GM12878 (cell line): ENCODE measurements around the gene FMN2. TPM values are rescaled to one million over a fixed set of nuclear protein-coding genes. Genes with fewer than 3 reads are reported as not detected.

ENCODE experiments used
- ATAC-seq: fragments of 200-7000 bp; cut with Tn5 transposase; 3 replicates; pipeline ENCODE4 v1.9.1; 2020; ENCODE audit warnings: mild to moderate bottlenecking, moderate library complexity
- BruUV-seq: library from RNA; stranded (reverse); fragments of 400-500 nt; replicated peaks from 2 replicates; lab custom pipeline; 2021; lab: Mats Ljungman, UMichigan
- CTCF ChIA-PET: fragments of 300-600 bp; sonication (Branson Sonifier 250); formaldehyde crosslinking; extraction: SDS; loops from one replicate; lab custom pipeline; 2021; ENCODE audit warnings: inconsistent platforms; lab: Yijun Ruan, JAX
- POLR2A ChIA-PET: fragments of 350-600 bp; formaldehyde crosslinking; extraction: SDS; loops from one replicate; lab custom pipeline; 2021; ENCODE audit warnings: inconsistent platforms; lab: Charles Lee
- RAD21 ChIA-PET: fragments of 300-600 bp; sonication (Branson Sonifier 250); formaldehyde crosslinking; loops from one replicate; lab custom pipeline; 2023; ENCODE audit warnings: antibody characterized with exemption; ENCODE audit not compliant: unreplicated experiment; lab: Charles Lee
- SMC1A ChIA-PET: fragments of 300-600 bp; sonication (Branson Sonifier 250); formaldehyde crosslinking; loops from one replicate; lab custom pipeline; 2023; ENCODE audit not compliant: unreplicated experiment, uncharacterized antibody; lab: Charles Lee
- DNase-seq: peaks from one replicate; pipeline ENCODE4 v3.0.0-alpha.2; 2011; ENCODE audit warnings: low read depth, low spot score
- FAIRE-seq: peaks from 3 replicates; lab custom pipeline; 2011; peaks lifted over from hg19 to GRCh38; lab: Jason Lieb, UNC
- H2AFZ ChIP-seq: 2 replicates; pipeline ENCODE4 v1.6.0; 2011; ENCODE audit warnings: low read depth, low read length, control low read depth; ENCODE audit not compliant: control insufficient read depth
- H3K27ac ChIP-seq: 2 replicates; pipeline ENCODE4 v1.5.1; 2011; ENCODE audit warnings: control low read depth; ENCODE audit not compliant: control insufficient read depth, insufficient read depth
- H3K27me3 ChIP-seq, 2 experiments: replicated peaks in 1 of 2; 2 replicates each; pipeline versions ENCODE4 v1.6.0 to v1.6.1; 2011; ENCODE audit warnings: low read length in 1 of 2; ENCODE audit not compliant: control insufficient read depth in 2 of 2, insufficient read depth in 2 of 2
- H3K36me3 ChIP-seq, 2 experiments: 2 replicates each; pipeline ENCODE4 v1.5.1; 2011; ENCODE audit warnings: low read length in 1 of 2; ENCODE audit not compliant: control insufficient read depth in 2 of 2, insufficient read depth in 2 of 2
- H3K4me1 ChIP-seq: 2 replicates; pipeline ENCODE4 v1.6.1; 2011; ENCODE audit warnings: mild to moderate bottlenecking, low read length, moderate library complexity, mixed read lengths; ENCODE audit not compliant: control insufficient read depth, insufficient read depth
- H3K4me2 ChIP-seq: 2 replicates; pipeline ENCODE4 v1.6.0; 2011; ENCODE audit warnings: control low read depth; ENCODE audit not compliant: control insufficient read depth, insufficient read depth
- H3K4me3 ChIP-seq: fragments of 200-600 bp; sonication (generic); 2 replicates; pipeline ENCODE4 v1.5.1; 2016
- H3K79me2 ChIP-seq: 2 replicates; pipeline ENCODE4 v1.6.0; 2011; ENCODE audit warnings: low read length; ENCODE audit not compliant: control insufficient read depth, insufficient read depth
- H3K9ac ChIP-seq: 2 replicates; pipeline ENCODE4 v1.8.0; 2011; ENCODE audit warnings: low read length, control low read depth, mixed read lengths; ENCODE audit not compliant: control insufficient read depth, insufficient read depth
- H3K9me3 ChIP-seq: replicated peaks from 3 replicates; pipeline ENCODE4 v1.5.1; 2011; ENCODE audit warnings: mild to moderate bottlenecking, low read length; ENCODE audit not compliant: control insufficient read depth, insufficient read depth
- H4K20me1 ChIP-seq: 2 replicates; pipeline ENCODE4 v1.6.0; 2011; ENCODE audit not compliant: control insufficient read depth, insufficient read depth
- CHD1 ChIP-seq: IDR thresholded peaks from 2 replicates; pipeline ENCODE4 v1.6.1; 2012; ENCODE audit warnings: low read depth, low read length, improper control_type of control experiment
- CREM ChIP-seq: IDR thresholded peaks from 2 replicates; pipeline ENCODE4 v1.6.1; 2014; ENCODE audit warnings: antibody characterized with exemption, low read depth
- E2F4 ChIP-seq: IDR thresholded peaks from 2 replicates; pipeline ENCODE4 v1.6.1; 2012; ENCODE audit warnings: low read depth, low read length, improper control_type of control experiment
- JUND ChIP-seq: IDR thresholded peaks from 2 replicates; pipeline ENCODE4 v1.6.1; 2012; ENCODE audit warnings: low read depth, mild to moderate bottlenecking, low read length, improper control_type of control experiment, moderate library complexity
- KLF5 ChIP-seq: fragments of 450-650 bp; IDR thresholded peaks from 2 replicates; pipeline ENCODE4 v1.6.1; 2014; ENCODE audit warnings: mild to moderate bottlenecking; ENCODE audit not compliant: partially characterized antibody
- MTA3 ChIP-seq: IDR thresholded peaks from 2 replicates; pipeline ENCODE4 v1.6.1; 2012; ENCODE audit warnings: low read length, inconsistent platforms, borderline replicate concordance
- NFIC ChIP-seq: IDR thresholded peaks from 2 replicates; pipeline ENCODE4 v1.6.1; 2012; ENCODE audit warnings: low read depth, mild to moderate bottlenecking, inconsistent platforms, low read length, moderate library complexity
- NFYA ChIP-seq: IDR thresholded peaks from 2 replicates; pipeline ENCODE4 v1.6.1; 2011; ENCODE audit warnings: low read depth, mild to moderate bottlenecking, low read length, improper control_type of control experiment, borderline replicate concordance
- RUNX3 ChIP-seq: IDR thresholded peaks from 2 replicates; pipeline ENCODE4 v1.6.1; 2012; ENCODE audit warnings: low read length, inconsistent platforms
- WRNIP1 ChIP-seq: IDR thresholded peaks from 2 replicates; pipeline ENCODE4 v1.6.1; 2011; ENCODE audit warnings: low read depth, low read length, improper control_type of control experiment, borderline replicate concordance
- ZBED1 ChIP-seq: IDR thresholded peaks from 2 replicates; pipeline ENCODE4 v1.6.1; 2016; ENCODE audit warnings: borderline replicate concordance
- ZNF622 ChIP-seq: fragments of 450-650 bp; IDR thresholded peaks from 2 replicates; pipeline ENCODE4 v1.6.1; 2017; ENCODE audit warnings: mild to moderate bottlenecking, inconsistent platforms
- WGBS: methylation state at CpG from one replicate; pipeline ENCODE4 v1.1.6; 2016; ENCODE audit warnings: low lambda C conversion rate; ENCODE audit not compliant: insufficient replicate concordance, insufficient coverage; ENCODE audit errors: missing lambda C conversion rate; 5-methylcytosine and 5-hydroxymethylcytosine counted together
- in situ Hi-C: fragments of 300-500 bp; cut with MboI; formaldehyde crosslinking; loops from 9 replicates; pipeline ENCODE4 v1.14.3; 2018; ENCODE audit warnings: mixed read lengths
- intact Hi-C: fragments of 100-400 bp; cut with micrococcal nuclease; formaldehyde crosslinking; loops from one replicate; pipeline ENCODE4 v1.14.2; 2022; ENCODE audit not compliant: unreplicated experiment
- polyA plus RNA-seq, 11 experiments: library from polyadenylated mRNA; depleted of rRNA in 4 of 11; unstranded in 6 of 11; stranded (reverse) in 5 of 11; fragments of >200 nt; fragmentation: Nextera tagmentation in 4 of 11; fragmentation: Illumina TruSeq in 1 of 11; extraction: Ambion mirVana in 4 of 11; extraction: Trizol in 1 of 11; gene quantifications; 1 replicate in 1 of 11; 2 replicates in 10 of 11; pipeline versions ENCODE4 v1.2.1 to v1.2.3, GENCODE V29; 2011 to 2016; ENCODE audit warnings: inconsistent platforms in 2 of 11, missing spikeins in 2 of 11, low read depth in 1 of 11
- total RNA-seq, 4 experiments: library from RNA; depleted of rRNA in 3 of 4; stranded (reverse); fragments of >200 nt in 3 of 4; fragmentation: Illumina TruSeq in 1 of 4; extraction: Trizol in 1 of 4; gene quantifications; 2 replicates each; pipeline versions ENCODE4 v1.2.1 to v1.2.3, GENCODE V29; 2013 to 2021

The FMN2 gene
- total and polyA plus RNA-seq, 10 of the 15 experiments (the other 5 are each of a cell fraction or from before 2014, with no cell fraction given), result 0.60 TPM; not detected in 9

GRCh38 chr1:240362046-240362445, 270.4 kb downstream of the FMN2 start (continued):
- TF ChIP-seq MTA3 (no peak), E2F4 (no peak), ZBED1 (no peak), WRNIP1 (no peak), NFIC (no peak)
- TF ChIP-seq, all 136 proteins: peak for 0

GRCh38 chr1:240362826-240363225, 271.1 kb downstream of the FMN2 start:
- FAIRE-seq, result no peak
- Histone ChIP-seq H3K27me3 (no peaks in the 10 kb centered on the region), H3K27ac (no peak overlapping the region), H3K9ac (no peak overlapping the region), H3K4me1 (no peaks in the 10 kb centered on the region), H3K36me3 (no peaks in the 10 kb centered on the region), H3K9me3 (no peaks in the 10 kb centered on the region), H3K4me3 (no peak overlapping the region), H3K4me2 (no peak overlapping the region), H4K20me1 (no peaks in the 10 kb centered on the region), H3K79me2 (no peaks in the 10 kb centered on the region), H2AFZ (no peak overlapping the region)
- SMC1A ChIA-PET, result no interaction called here
- BruUV-seq, result no TSS peak
- 58% methylated on average over 2 of the region's 2 CpGs for WGBS
- in situ Hi-C loops, result no loop called here
- POLR2A ChIA-PET, result no interaction called here
- ATAC-seq, result no peak
- no peak for TF ChIP-seq CHD1
- TF ChIP-seq JUND, result no peak
- TF ChIP-seq NFYA, result no peak
- TF ChIP-seq MTA3, result no peak
- no peak for TF ChIP-seq KLF5
- TF ChIP-seq RUNX3, result no peak
- no peak for TF ChIP-seq ZNF622
- no peak for TF ChIP-seq CREM
- intact Hi-C loops, result no loop called here
- RAD21 ChIA-PET, result no interaction called here
- CTCF ChIA-PET, result no interaction called here
- no peak for DNase-seq
